Nephron (organoid): ENCODE measurements around the gene ELOVL1.
A peak's percentile ranks its signal among the peaks of the same experiment; 100 is the strongest.

Experiments
- H3K27ac Mint-ChIP-seq, 3 experiments: 2 replicates each; pipeline ENCODE4 v1.8.0; 2020; ENCODE audit warnings: mixed read lengths in 3 of 3, mild to moderate bottlenecking in 2 of 3, moderate library complexity in 1 of 3
- H3K27me3 Mint-ChIP-seq: 2 replicates; pipeline ENCODE4 v1.8.0; 2021; ENCODE audit warnings: low read depth, mild to moderate bottlenecking, moderate library complexity, mixed read lengths
- H3K36me3 Mint-ChIP-seq: 2 replicates; pipeline ENCODE4 v1.8.0; 2020; ENCODE audit warnings: low read depth, mixed read lengths
- H3K4me1 Mint-ChIP-seq: 2 replicates; pipeline ENCODE4 v1.8.0; 2020; ENCODE audit warnings: mixed read lengths
- H3K4me3 Mint-ChIP-seq, 3 experiments: 2 replicates each; pipeline ENCODE4 v1.8.0; 2020; ENCODE audit warnings: mild to moderate bottlenecking in 3 of 3, mixed read lengths in 3 of 3, moderate library complexity in 2 of 3
- H3K9me3 Mint-ChIP-seq: 2 replicates; pipeline ENCODE4 v1.8.0; 2020; ENCODE audit warnings: mixed read lengths
- CTCF ChIP-seq, 3 experiments: fragments of 200-600 bp; sonication (generic); IDR thresholded peaks; one replicate each; pipeline ENCODE4 v1.5.0; 2021; ENCODE audit warnings: antibody characterized with exemption in 3 of 3; ENCODE audit not compliant: unreplicated experiment in 3 of 3

ELOVL1 gene

GRCh38 chr1:43351421-43352350 lies 16.1 kb downstream of the ELOVL1 start:
- H3K9me3 Mint-ChIP-seq = no peaks in the 10 kb centered on the region
- peaks cover 25% of the 10 kb centered on the region for H3K27me3 Mint-ChIP-seq
- H3K36me3 Mint-ChIP-seq = no peaks in the 10 kb centered on the region
- H3K4me3 Mint-ChIP-seq = peak overlapping the region in 1 of 3 experiments; percentile 59
- peaks cover 17% of the 10 kb centered on the region for H3K4me1 Mint-ChIP-seq
- no peak for TF ChIP-seq CTCF (IDR thresholded peaks at IDR 0.05; ENCODE audit: unreplicated experiment in 3 of 3)
- peak overlapping the region in 2 of 3 experiments; percentile 10 to 40 for H3K27ac Mint-ChIP-seq

GRCh38 chr1:43350976-43351375 lies 16.8 kb downstream of the ELOVL1 start:
- TF ChIP-seq CTCF (IDR thresholded peaks at IDR 0.05; ENCODE audit: unreplicated experiment in 3 of 3) = no peak
- peaks cover 28% of the 10 kb centered on the region for H3K27me3 Mint-ChIP-seq
- H3K4me1 Mint-ChIP-seq = peaks cover 17% of the 10 kb centered on the region
- H3K9me3 Mint-ChIP-seq = no peaks in the 10 kb centered on the region
- peak overlapping the region in 2 of 3 experiments; percentile 72 to 75 for H3K4me3 Mint-ChIP-seq
- H3K27ac Mint-ChIP-seq = peak overlapping the region; percentile 10 to 88 (median 27)
- no peaks in the 10 kb centered on the region for H3K36me3 Mint-ChIP-seq

GRCh38 chr1:43349594-43350306 lies 18.1 kb downstream of the ELOVL1 start:
- H3K9me3 Mint-ChIP-seq = no peaks in the 10 kb centered on the region
- peaks cover 17% of the 10 kb centered on the region for H3K4me1 Mint-ChIP-seq
- H3K4me3 Mint-ChIP-seq = peak overlapping the region; percentile 83 to 86 (median 83)
- H3K36me3 Mint-ChIP-seq = no peaks in the 10 kb centered on the region
- no peak for TF ChIP-seq CTCF (IDR thresholded peaks at IDR 0.05; ENCODE audit: unreplicated experiment in 3 of 3)
- H3K27me3 Mint-ChIP-seq = peaks cover 30% of the 10 kb centered on the region
- H3K27ac Mint-ChIP-seq = peak overlapping the region; percentile 92 to 98 (median 96)

GRCh38 chr1:43348809-43349593 lies 18.8 kb downstream of the ELOVL1 start:
- H3K36me3 Mint-ChIP-seq = no peaks in the 10 kb centered on the region
- peak overlapping the region; percentile 92 to 98 (median 96) for H3K27ac Mint-ChIP-seq
- peak overlapping the region; percentile 83 to 86 (median 83) for H3K4me3 Mint-ChIP-seq
- H3K27me3 Mint-ChIP-seq = peaks cover 30% of the 10 kb centered on the region
- peaks cover 17% of the 10 kb centered on the region for H3K4me1 Mint-ChIP-seq
- no peaks in the 10 kb centered on the region for H3K9me3 Mint-ChIP-seq
- TF ChIP-seq CTCF (IDR thresholded peaks at IDR 0.05; ENCODE audit: unreplicated experiment in 3 of 3) = no peak

GRCh38 chr1:43348343-43348808 lies 19.4 kb downstream of the ELOVL1 start:
- no peaks in the 10 kb centered on the region for H3K9me3 Mint-ChIP-seq
- H3K4me3 Mint-ChIP-seq = peak overlapping the region; percentile 73 to 76 (median 73)
- peaks cover 17% of the 10 kb centered on the region for H3K4me1 Mint-ChIP-seq
- H3K27me3 Mint-ChIP-seq = peaks cover 30% of the 10 kb centered on the region
- TF ChIP-seq CTCF (IDR thresholded peaks at IDR 0.05; ENCODE audit: unreplicated experiment in 3 of 3) = no peak
- H3K36me3 Mint-ChIP-seq = no peaks in the 10 kb centered on the region
- peak overlapping the region; percentile 33 to 92 (median 81) for H3K27ac Mint-ChIP-seq
